ENCODE data around the gene PLPP1.
A peak's percentile ranks its signal among the peaks of the same experiment; 100 is the strongest.

Gene PLPP1

DNA sequence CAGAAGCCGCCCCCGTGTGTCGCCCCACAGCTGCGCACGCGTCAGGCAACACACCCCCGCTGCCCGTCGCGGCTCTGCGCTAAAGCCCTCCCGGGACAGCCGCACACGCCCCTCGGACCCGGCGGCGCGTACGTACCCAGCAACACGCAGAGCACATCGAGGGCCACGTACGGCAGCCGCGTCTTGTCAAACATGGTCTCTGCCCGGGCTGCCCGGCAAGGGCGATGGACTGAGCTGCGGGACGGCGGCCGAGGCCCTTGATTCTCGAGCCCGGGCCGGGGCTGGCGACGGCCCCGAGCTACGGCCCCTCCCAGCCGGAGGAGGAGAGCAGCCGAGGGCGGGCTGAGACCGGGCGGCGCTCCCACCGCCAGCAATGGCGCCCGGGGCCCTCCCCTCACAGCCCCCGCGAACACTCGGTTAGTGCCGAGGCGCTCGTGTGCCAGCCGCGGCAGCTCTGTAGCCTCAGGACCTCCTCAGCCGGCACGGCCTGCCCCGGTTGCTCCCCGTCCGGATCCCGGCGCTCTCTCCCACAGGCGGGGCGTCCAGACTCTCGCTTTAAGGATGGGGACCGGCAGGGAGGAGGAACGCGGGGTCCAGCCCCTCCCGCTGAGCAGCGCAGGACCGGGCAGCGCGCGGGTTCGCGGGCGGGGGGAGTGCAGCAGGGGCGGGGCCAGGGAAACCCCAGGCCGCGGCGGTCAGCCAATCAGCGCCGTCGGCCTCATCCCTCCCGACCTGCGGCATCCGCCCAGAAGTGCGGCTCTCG is at the start of gene PLPP1:
Gene PLPP1 (minus strand): TSS at position 529 of the 763 bp plus-strand sequence. CDS start 335 bp downstream, at position 194.
- Histone ChIP-seq H3K4me1 (ENCODE audit: control insufficient read depth, low read depth, low read length) (peaks cover 26% of the 10 kb centered on the region), H3K9me3 (ENCODE audit: control insufficient read depth, low read depth, low read length) (no peaks in the 10 kb centered on the region), H3K9ac (ENCODE audit: low read length) (peak within 1 kb of the TSS; percentile 59), H3K36me3 (ENCODE audit: control insufficient read depth, low read depth, low read length) (peaks cover 7% of the 10 kb centered on the region), H3K4me3 (ENCODE audit: low read length) (peak within 1 kb of the TSS; percentile 86), H3K27me3 (ENCODE audit: control insufficient read depth, insufficient read depth, low read length) (no peaks in the 10 kb centered on the region), H3K27ac (ENCODE audit: low read length) (peak within 1 kb of the TSS; percentile 76)

DNA sequence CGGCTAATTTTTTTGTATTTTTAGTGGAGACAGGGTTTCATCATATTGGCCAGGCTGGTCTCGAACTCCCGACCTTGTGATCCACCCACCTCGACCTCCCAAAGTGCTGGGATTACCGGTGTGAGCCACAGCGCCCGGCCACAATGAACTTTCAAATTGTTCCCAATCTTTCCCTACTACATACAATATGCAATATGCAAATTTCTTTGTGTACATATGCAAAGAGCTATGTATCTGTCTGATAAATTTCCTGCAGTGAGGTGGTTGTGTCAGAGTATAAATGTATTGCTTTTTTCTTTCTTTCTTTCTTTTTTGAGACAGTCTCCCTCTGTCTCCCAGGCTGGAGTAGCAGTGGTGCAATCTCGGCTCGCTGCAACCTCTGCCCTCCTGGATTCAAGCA is 48.8 kb upstream of the PLPP1 start:
- Histone ChIP-seq H3K4me1 (ENCODE audit: control insufficient read depth, low read depth, low read length) (peaks cover 4% of the 10 kb centered on the region), H3K36me3 (ENCODE audit: control insufficient read depth, low read depth, low read length) (no peaks in the 10 kb centered on the region), H3K9ac (ENCODE audit: low read length) (no peak overlapping the region), H3K9me3 (ENCODE audit: control insufficient read depth, low read depth, low read length) (no peaks in the 10 kb centered on the region), H3K27me3 (ENCODE audit: control insufficient read depth, insufficient read depth, low read length) (no peaks in the 10 kb centered on the region), H3K27ac (ENCODE audit: low read length) (no peak overlapping the region), H3K4me3 (ENCODE audit: low read length) (no peak overlapping the region)

DNA sequence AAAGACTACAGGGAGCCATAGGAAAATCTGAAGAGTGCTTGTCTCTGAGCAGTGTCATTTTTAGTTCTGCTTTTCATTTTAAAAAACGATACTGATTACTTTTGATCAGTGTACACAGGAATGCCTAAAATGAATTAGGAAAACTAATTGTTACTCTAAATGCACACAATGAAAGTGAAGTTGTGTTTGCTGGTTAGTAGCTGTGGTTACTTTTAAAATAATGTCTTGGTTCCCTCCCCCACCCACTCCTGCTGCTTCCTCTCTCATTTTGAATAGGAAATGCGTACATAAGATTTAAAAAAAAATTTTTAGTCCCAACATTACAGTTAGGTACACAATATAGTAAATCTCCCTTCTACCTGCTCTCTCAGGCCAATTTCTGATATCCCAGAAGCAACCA is 47.5 kb upstream of the PLPP1 start:
- Histone ChIP-seq H3K27ac (ENCODE audit: low read length) (peak overlapping the region; percentile 26), H3K4me1 (ENCODE audit: control insufficient read depth, low read depth, low read length) (peaks cover 4% of the 10 kb centered on the region), H3K4me3 (ENCODE audit: low read length) (no peak overlapping the region), H3K9me3 (ENCODE audit: control insufficient read depth, low read depth, low read length) (no peaks in the 10 kb centered on the region), H3K27me3 (ENCODE audit: control insufficient read depth, insufficient read depth, low read length) (no peaks in the 10 kb centered on the region), H3K36me3 (ENCODE audit: control insufficient read depth, low read depth, low read length) (no peaks in the 10 kb centered on the region), H3K9ac (ENCODE audit: low read length) (no peak overlapping the region)

DNA sequence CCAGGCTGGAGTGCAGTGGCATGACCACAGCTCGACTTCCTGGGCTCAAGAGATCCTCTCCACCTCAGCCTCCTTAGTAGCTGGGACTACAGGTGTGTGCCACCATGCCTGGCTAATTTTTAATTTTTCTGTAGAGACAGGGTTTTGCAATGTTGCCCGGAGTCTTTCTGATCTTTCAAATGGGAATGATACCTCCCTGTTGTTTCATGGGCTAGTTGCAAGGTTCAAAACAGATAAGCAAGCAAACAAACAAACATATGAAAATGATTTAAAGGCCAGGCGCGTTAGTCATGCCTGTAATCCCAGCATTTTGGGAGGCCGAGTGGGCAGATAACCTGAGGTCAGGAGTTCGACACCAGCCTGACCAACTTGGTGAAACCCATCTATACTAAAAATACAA is 45.3 kb upstream of the PLPP1 start:
- Histone ChIP-seq H3K9ac (ENCODE audit: low read length) (no peak overlapping the region), H3K9me3 (ENCODE audit: control insufficient read depth, low read depth, low read length) (no peaks in the 10 kb centered on the region), H3K4me3 (ENCODE audit: low read length) (no peak overlapping the region), H3K4me1 (ENCODE audit: control insufficient read depth, low read depth, low read length) (peaks cover 9% of the 10 kb centered on the region), H3K27me3 (ENCODE audit: control insufficient read depth, insufficient read depth, low read length) (no peaks in the 10 kb centered on the region), H3K36me3 (ENCODE audit: control insufficient read depth, low read depth, low read length) (no peaks in the 10 kb centered on the region), H3K27ac (ENCODE audit: low read length) (no peak overlapping the region)

DNA sequence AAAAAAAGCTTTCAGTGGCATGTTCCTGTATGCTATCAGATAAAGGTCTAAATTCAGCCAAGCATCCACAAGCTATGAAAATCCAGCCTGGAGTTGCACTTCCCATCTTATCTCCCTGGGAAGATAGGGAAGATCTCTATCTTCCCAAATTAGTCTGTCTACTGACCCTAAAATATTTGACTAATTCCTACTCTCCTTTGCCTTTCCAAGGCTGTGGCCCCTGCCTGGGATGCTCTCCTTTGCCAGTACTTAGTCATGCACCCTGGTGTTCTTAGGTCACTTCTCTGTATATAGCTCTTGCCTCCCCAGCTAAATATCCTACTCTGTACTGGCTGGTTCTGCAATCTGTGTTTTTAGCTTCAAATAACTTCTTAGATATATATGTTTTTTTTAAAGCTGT is 44.0 kb upstream of the PLPP1 start:
- H3K27ac ChIP-seq (ENCODE audit: low read length): no peak overlapping the region
- no peaks in the 10 kb centered on the region for H3K27me3 ChIP-seq (ENCODE audit: control insufficient read depth, insufficient read depth, low read length)
- H3K9ac ChIP-seq (ENCODE audit: low read length): no peak overlapping the region
- H3K4me1 ChIP-seq (ENCODE audit: control insufficient read depth, low read depth, low read length): peaks cover 9% of the 10 kb centered on the region
- no peaks in the 10 kb centered on the region for H3K36me3 ChIP-seq (ENCODE audit: control insufficient read depth, low read depth, low read length)
- no peak overlapping the region for H3K4me3 ChIP-seq (ENCODE audit: low read length)
- no peaks in the 10 kb centered on the region for H3K9me3 ChIP-seq (ENCODE audit: control insufficient read depth, low read depth, low read length)

DNA sequence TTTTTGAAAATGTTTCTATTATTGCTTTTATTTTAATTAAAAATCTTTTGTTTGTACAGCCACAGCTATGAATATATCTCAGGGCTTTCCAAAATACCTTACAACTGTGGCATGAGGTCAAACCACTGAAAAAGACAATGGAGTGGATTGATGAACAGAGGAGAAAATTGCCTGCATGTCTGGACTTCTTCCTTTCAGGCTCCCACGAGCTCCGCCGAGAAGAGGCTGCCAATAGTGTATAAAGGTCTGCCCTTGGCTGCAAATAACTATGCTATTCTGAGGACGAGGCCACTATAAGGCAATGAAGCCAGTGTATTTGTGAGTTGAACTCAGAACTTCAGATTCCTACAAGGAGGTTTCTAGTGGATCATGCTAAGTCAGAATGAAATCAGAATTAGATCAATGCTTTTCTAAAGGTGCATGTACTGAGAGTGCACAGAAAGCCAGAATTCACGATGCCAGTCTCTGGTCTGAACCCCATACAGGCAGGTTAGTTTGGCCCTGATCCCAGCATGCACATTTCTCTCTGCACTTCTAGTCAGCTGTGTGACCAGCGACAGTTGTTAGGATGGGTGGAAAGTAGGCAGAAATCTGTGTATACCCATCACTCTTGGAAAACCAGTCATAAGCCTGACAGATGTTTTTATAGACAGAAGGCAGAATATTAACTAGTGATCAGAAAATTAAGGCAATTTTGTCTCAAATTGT is 42.7 kb upstream of the PLPP1 start:
- Histone ChIP-seq H3K27ac (ENCODE audit: low read length) (no peak overlapping the region), H3K4me1 (ENCODE audit: control insufficient read depth, low read depth, low read length) (peaks cover 10% of the 10 kb centered on the region), H3K9ac (ENCODE audit: low read length) (no peak overlapping the region), H3K27me3 (ENCODE audit: control insufficient read depth, insufficient read depth, low read length) (no peaks in the 10 kb centered on the region), H3K36me3 (ENCODE audit: control insufficient read depth, low read depth, low read length) (no peaks in the 10 kb centered on the region), H3K4me3 (ENCODE audit: low read length) (no peak overlapping the region), H3K9me3 (ENCODE audit: control insufficient read depth, low read depth, low read length) (no peaks in the 10 kb centered on the region)

DNA sequence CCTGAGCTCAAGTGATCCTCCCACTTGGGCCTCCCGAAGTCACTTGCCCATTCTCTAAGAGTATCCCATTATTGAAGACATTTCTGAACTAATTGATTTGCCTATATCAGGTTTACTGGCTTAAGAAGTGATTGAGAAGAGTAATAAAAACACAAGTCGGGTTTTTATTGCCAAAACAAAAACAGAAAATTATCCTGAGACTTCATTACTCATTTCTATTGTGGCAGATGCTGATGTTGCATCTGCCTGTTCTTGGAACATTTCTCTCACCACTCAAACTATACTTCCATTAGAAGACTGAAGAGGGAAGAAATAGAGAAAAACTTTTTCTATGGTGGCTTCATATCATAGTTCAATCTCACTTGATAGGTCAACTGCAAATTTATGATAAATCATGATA is 41.9 kb upstream of the PLPP1 start:
- Histone ChIP-seq H3K27ac (ENCODE audit: low read length) (no peak overlapping the region), H3K4me3 (ENCODE audit: low read length) (no peak overlapping the region), H3K27me3 (ENCODE audit: control insufficient read depth, insufficient read depth, low read length) (no peaks in the 10 kb centered on the region), H3K36me3 (ENCODE audit: control insufficient read depth, low read depth, low read length) (no peaks in the 10 kb centered on the region), H3K4me1 (ENCODE audit: control insufficient read depth, low read depth, low read length) (peaks cover 14% of the 10 kb centered on the region), H3K9ac (ENCODE audit: low read length) (no peak overlapping the region), H3K9me3 (ENCODE audit: control insufficient read depth, low read depth, low read length) (no peaks in the 10 kb centered on the region)

DNA sequence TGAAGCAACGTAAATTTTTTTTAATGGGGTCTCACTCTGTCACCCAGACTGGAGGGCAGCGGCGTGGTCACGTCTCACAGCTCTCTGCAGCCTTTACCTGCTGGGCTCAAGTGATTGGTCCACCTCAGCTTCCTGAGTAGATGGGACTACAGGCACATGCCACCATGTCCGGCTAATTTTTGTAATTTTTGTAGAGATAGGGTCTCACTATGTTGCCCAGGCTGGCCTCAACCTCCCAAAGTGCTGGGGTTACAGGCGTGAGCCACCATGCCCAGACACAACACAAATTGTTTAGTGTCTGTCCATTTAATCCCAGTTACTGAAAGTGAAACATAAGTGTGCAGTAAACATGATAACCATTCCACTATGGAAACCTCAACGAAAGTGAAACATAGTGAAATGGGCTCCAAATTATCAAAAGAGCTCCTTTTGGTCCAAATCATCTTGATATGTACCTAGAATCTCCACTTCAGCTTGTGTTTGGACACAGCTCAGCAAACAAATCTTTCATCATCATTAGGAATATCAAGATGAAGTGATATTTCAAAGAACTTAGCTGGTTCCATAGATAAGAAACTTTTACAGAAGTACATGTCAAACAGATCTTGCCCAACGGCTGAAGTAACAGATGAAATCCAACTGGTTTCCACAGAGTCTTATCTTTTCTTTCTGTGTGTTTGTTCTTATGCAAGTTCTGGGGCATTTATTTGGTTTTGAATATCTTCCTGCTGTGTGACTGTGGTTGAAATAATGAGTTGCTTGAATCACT is 41.2 kb upstream of the PLPP1 start:
- Histone ChIP-seq H3K9ac (ENCODE audit: low read length) (no peak overlapping the region), H3K27me3 (ENCODE audit: control insufficient read depth, insufficient read depth, low read length) (no peaks in the 10 kb centered on the region), H3K36me3 (ENCODE audit: control insufficient read depth, low read depth, low read length) (no peaks in the 10 kb centered on the region), H3K4me3 (ENCODE audit: low read length) (no peak overlapping the region), H3K4me1 (ENCODE audit: control insufficient read depth, low read depth, low read length) (peaks cover 15% of the 10 kb centered on the region), H3K9me3 (ENCODE audit: control insufficient read depth, low read depth, low read length) (no peaks in the 10 kb centered on the region), H3K27ac (ENCODE audit: low read length) (no peak overlapping the region)

DNA sequence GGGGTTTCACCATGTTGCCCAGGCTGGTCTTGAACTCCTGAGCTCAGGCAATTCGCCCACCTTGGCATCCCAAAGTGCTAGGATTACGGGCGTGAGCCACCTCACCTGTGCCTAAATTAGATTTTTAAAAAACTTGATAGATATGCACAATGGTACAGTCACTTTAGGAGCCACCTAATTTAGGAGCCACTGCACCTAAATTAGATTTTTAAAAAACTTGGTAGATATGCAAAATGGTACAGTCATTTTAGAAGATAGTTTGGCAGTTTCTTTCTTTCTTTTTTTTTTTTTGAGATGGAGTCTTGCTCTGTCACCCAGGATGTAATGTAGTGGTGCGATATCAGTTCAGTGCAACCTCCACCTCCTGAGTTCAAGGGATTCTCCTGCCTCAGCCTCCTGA is 37.8 kb upstream of the PLPP1 start:
- Histone ChIP-seq H3K27me3 (ENCODE audit: control insufficient read depth, insufficient read depth, low read length) (no peaks in the 10 kb centered on the region), H3K4me3 (ENCODE audit: low read length) (no peak overlapping the region), H3K9ac (ENCODE audit: low read length) (peak overlapping the region; percentile 59), H3K27ac (ENCODE audit: low read length) (peak overlapping the region; percentile 91), H3K9me3 (ENCODE audit: control insufficient read depth, low read depth, low read length) (no peaks in the 10 kb centered on the region), H3K4me1 (ENCODE audit: control insufficient read depth, low read depth, low read length) (peaks cover 39% of the 10 kb centered on the region), H3K36me3 (ENCODE audit: control insufficient read depth, low read depth, low read length) (no peaks in the 10 kb centered on the region)

DNA sequence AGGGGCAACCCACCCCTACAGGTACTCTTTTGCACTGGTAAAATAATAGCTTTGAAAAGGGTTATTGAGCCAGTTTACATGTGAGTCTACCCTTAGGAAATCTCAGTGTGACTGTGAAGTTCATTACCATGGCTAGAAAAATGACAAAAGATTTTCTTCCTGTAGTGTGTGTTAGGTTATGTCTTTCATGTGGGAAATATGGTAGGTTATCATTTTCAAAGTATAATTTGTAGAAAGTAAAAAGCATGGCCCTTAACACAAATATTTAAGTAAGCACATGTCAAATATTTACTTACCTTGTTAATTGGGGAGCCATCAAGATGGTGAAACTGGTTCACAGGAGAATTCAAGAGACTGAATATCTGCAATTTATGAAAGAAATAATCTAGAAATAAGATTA is 37.3 kb upstream of the PLPP1 start:
- Histone ChIP-seq H3K9ac (ENCODE audit: low read length) (peak overlapping the region; percentile 59), H3K4me1 (ENCODE audit: control insufficient read depth, low read depth, low read length) (peaks cover 39% of the 10 kb centered on the region), H3K27ac (ENCODE audit: low read length) (peak overlapping the region; percentile 91)

DNA sequence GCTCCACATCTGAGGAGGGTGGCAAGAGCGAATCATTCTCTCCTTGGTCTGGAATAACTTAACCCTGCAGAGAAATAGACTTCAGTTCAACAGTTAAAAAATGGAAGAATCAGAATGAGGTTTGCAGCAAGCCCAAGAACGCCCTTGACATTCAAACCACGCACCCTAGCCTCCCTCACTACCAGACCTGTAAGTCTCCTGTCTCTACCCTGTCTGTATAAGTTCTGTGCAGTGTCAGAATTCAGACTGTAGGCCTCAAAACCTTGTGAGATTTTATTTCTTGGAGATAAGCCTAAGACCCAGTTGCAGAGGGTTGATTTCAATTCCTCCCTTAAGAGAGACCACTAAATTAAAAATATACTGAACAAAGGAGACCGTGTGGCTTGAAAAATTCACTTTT is 35.8 kb upstream of the PLPP1 start:
- Histone ChIP-seq H3K4me1 (ENCODE audit: control insufficient read depth, low read depth, low read length) (peaks cover 33% of the 10 kb centered on the region), H3K36me3 (ENCODE audit: control insufficient read depth, low read depth, low read length) (no peaks in the 10 kb centered on the region), H3K27me3 (ENCODE audit: control insufficient read depth, insufficient read depth, low read length) (no peaks in the 10 kb centered on the region), H3K27ac (ENCODE audit: low read length) (peak overlapping the region; percentile 14), H3K4me3 (ENCODE audit: low read length) (no peak overlapping the region), H3K9me3 (ENCODE audit: control insufficient read depth, low read depth, low read length) (no peaks in the 10 kb centered on the region), H3K9ac (ENCODE audit: low read length) (peak overlapping the region; percentile 11)

More for the DNA sequence above, 37.3 kb upstream of the PLPP1 start:
- H3K27me3 ChIP-seq (ENCODE audit: control insufficient read depth, insufficient read depth, low read length): no peaks in the 10 kb centered on the region
- no peaks in the 10 kb centered on the region for H3K9me3 ChIP-seq (ENCODE audit: control insufficient read depth, low read depth, low read length)
- no peaks in the 10 kb centered on the region for H3K36me3 ChIP-seq (ENCODE audit: control insufficient read depth, low read depth, low read length)
- peak overlapping the region; percentile 26 for H3K4me3 ChIP-seq (ENCODE audit: low read length)

Data from iPS-18a (cell line).